ENCODE results near the gene ATAD3A.
A peak's percentile ranks its signal among the peaks of the same experiment; 100 is the strongest.
"Not testable (repeated sequence)": the region's sequence is repeated elsewhere in the genome, so short reads cannot be mapped to it uniquely, and the experiment has no call there.

The ATAD3A gene

GRCh38 chr1:1490633-1491230, 21.2 kb upstream of the ATAD3A start:
- no peak for DNase-seq

- no peak for DNase-seq
Measured at GRCh38 chr1:1491601-1492000, 20.4 kb upstream of the ATAD3A start.

GRCh38 chr1:1494311-1494710, 17.7 kb upstream of the ATAD3A start:
- DNase-seq: not testable (repeated sequence)

GRCh38 chr1:1495461-1495975, 16.4 kb upstream of the ATAD3A start:
- not testable (repeated sequence) for DNase-seq

GRCh38 chr1:1504777-1505365, 7.1 kb upstream of the ATAD3A start:
- DNase-seq: peak; percentile 55

GRCh38 chr1:1505366-1505798, 6.6 kb upstream of the ATAD3A start:
- not testable (repeated sequence) for DNase-seq

GRCh38 chr1:1505801-1506200, 6.2 kb upstream of the ATAD3A start:
- DNase-seq: not testable (repeated sequence)

- no peak for DNase-seq
Measured at GRCh38 chr1:1507305-1507704, 4.7 kb upstream of the ATAD3A start.

GRCh38 chr1:1508775-1509464, 3.0 kb upstream of the ATAD3A start:
- DNase-seq: not testable (repeated sequence)

GRCh38 chr1:1509465-1509850, 2.5 kb upstream of the ATAD3A start:
- not testable (repeated sequence) for DNase-seq

GRCh38 chr1:1510912-1511532, 940 bp upstream of the ATAD3A start:
- DNase-seq: peak; percentile 35

- DNase-seq: not testable (repeated sequence)
Measured at GRCh38 chr1:1512425-1512824, 463 bp downstream of the ATAD3A start.

GRCh38 chr1:1513675-1514074, 1.7 kb downstream of the ATAD3A start:
- DNase-seq: not testable (repeated sequence)

GRCh38 chr1:1514376-1514775, 2.4 kb downstream of the ATAD3A start:
- not testable (repeated sequence) for DNase-seq

- not testable (repeated sequence) for DNase-seq
Measured at GRCh38 chr1:1516923-1517322, 5.0 kb downstream of the ATAD3A start.

GRCh38 chr1:1517973-1518620, 6.1 kb downstream of the ATAD3A start:
- DNase-seq: no peak

- not testable (repeated sequence) for DNase-seq
Measured at GRCh38 chr1:1518621-1519007, 6.7 kb downstream of the ATAD3A start.

- not testable (repeated sequence) for DNase-seq
Measured at GRCh38 chr1:1519805-1520505, 8.0 kb downstream of the ATAD3A start.

GRCh38 chr1:1521331-1521730, 9.4 kb downstream of the ATAD3A start:
- DNase-seq: no peak

GRCh38 chr1:1522536-1522935, 10.6 kb downstream of the ATAD3A start:
- not testable (repeated sequence) for DNase-seq

- DNase-seq: not testable (repeated sequence)
Measured at GRCh38 chr1:1523226-1523625, 11.3 kb downstream of the ATAD3A start.

GRCh38 chr1:1523651-1524050, 11.7 kb downstream of the ATAD3A start:
- not testable (repeated sequence) for DNase-seq

Data from fibroblast of skin of right biceps (primary cell).